NCI-H146 (cell line): ENCODE data around the gene PARD6B.
"Not testable (repeated sequence)": the region's sequence is repeated elsewhere in the genome, so short reads cannot be mapped to it uniquely, and the experiment has no call there.

Source experiments
- DNase-seq: peaks from one replicate; lab custom pipeline; 2025; lab: John Stamatoyannopoulos, UW

PARD6B gene

DNA sequence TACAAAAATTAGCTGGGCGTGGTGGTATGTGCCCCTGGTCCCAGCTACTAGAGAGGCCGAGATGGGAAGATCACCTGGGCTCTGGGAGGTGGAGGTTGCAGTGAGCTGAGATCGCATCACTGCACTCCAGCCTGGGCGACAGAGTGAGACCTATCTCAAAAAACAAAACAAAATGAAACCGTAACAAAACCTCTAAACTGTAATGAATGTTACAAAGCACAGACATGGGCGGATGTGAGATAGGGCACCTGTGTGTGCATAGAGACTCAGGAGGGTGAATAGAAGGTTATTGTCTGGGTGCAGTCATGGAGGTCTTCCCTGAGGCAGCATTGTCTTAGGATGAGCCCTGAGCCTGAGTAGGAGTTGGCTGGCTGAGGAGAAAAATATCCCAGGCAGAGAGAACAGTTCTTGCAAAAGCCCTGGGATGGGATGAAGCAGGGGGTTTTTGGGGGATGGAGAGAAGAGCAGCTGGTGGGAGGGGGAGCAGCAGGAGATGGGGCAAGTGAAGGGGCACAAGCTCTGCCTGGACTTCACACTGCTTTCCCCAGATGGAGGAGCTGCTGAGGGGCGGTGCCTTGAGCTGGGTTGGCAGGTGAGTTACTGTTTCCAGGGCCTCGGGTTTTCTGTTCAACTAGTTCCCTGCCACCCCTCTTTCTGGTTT is 68.6 kb downstream of the PARD6B start:
- DNase-seq = no peak

DNA sequence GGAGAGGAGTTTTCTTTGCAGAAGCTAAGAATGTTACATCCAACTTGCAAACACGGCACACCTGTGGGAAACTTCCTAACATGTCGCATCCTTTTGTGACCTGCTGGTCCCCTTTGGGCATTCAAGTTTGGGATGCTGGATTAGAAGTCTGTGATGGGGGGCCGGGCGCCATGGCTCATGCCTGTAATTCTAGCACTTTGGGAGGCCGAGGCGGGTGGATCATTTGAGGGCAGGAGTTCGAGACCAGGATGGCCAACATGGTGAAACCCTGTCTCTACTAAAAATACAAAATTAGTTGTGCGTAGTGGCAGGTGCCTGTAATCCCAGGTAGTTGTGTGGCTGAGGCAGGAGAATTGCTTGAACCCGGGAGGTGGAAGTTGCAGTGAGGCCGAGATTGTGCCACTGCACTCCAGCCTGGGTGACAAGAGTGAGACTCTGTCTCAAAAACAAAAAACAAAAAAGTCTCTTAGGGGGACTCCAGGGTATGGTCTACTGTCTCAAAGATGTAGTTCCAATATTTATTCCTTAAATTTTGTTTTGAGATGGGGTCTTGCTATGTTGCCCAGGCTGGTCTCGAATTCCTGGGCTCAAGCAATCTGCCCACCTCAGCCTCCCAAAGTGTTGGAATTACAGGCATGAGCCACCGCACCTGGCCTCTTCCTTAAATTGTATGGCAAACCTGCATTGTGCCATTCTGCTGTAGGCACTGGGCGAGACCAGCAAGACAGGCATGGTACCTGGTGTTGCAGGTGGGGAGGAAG is 69.8 kb downstream of the PARD6B start:
- not testable (repeated sequence) for DNase-seq

DNA sequence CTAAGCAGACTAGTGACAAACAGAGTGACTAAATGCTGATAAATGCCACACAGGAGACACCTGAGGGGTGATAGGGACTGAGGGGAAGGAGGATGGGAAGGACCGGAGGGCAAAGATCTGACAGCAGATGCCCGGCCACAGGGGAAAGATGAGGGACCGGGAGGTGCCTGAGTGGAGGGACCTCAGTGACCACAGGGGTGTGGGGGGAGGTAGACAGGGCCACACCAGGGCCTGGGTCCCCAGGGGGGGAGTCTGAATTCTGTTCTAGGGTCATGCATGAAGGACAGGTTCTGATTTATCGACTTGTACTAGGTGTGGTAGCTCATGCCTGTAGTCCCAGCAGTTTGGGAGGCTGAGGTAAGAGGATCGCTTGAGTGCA is 70.4 kb downstream of the PARD6B start:
- DNase-seq = no peak

GRCh38 chr20:50802289-50802688 is 70.9 kb downstream of the PARD6B start:
- DNase-seq = no peak

DNA sequence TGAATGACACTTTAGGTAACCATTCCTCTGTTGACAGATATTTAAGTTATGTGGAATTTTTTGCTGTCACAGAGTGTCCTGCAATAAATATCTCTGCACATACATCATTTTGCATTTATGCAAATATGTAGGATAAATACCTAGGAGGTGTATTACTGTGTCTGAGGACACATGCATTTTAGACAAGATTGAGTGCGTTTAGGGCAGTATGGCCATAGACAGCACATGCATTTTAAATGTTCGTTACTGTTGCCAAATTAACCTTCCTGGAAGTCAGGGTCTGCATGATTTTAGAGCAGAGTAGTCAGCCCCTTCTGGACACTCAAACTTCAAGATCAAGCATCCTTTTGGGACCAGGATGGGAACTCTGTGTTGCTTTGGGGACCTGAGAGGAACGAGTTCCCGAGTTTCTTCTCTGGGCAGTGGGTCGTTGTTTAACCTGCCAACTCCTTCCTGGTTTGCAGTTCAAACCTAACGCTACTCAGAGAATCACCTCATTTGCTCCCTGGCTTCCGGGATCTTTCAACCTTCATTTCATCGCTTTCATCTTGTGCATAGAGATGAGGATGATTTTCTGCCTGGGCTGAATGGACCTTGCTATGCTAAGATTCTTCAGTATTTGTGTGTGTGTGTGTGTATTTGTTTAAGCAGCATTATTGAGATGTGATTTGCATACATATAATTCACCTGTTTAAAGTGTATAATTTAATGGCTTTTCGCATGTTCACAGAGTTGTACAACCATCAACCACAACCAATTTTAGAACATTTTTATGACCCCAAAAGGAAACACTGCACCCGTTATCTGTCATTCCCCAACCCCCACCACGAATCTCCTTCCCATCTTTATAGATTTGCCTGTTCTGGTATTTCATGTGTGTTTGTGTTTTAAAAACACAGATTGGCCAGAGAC is 73.3 kb downstream of the PARD6B start:
- DNase-seq = no peak

DNA sequence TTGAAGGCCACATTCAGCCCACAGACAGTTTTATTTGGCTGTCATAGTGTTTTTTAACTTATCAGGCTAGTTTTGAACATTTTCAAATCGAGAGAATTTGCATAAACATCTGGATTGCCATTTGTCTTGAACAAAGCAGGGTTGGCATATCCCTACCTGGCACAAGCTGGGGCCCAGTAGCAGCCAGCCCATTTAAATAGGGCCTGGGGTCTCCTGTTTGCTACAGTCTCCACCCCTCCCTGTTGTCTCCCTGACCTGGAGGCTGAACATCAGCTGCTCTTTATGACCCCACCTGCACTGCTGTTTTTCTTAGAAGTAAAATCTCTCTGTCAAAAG is 73.9 kb downstream of the PARD6B start:
- no peak for DNase-seq

GRCh38 chr20:50806126-50806768 is 74.9 kb downstream of the PARD6B start:
- no peak for DNase-seq
